Calu3 (cell line): Measurements from ENCODE around the gene IL6ST. TPM values are rescaled to one million over a fixed set of nuclear protein-coding genes. Genes with fewer than 3 reads are reported as not detected.

Experiments used
- BruUV-seq: library from RNA; stranded (reverse); fragments of 400-500 nt; replicated peaks from 2 replicates; lab custom pipeline; 2021; lab: Mats Ljungman, UMichigan
- CTCF ChIA-PET: fragments of 300-600 bp; sonication (Branson Sonifier 250); formaldehyde crosslinking; loops from one replicate; lab custom pipeline; 2022; ENCODE audit warnings: antibody characterized with exemption; lab: Charles Lee
- DNase-seq: peaks from one replicate; pipeline ENCODE4 v3.0.0; 2022
- H3K27ac Mint-ChIP-seq: one replicate; pipeline ENCODE4 v1.8.0; 2022; ENCODE audit warnings: mixed read lengths; ENCODE audit not compliant: unreplicated experiment
- H3K27me3 Mint-ChIP-seq: one replicate; pipeline ENCODE4 v1.8.0; 2022; ENCODE audit warnings: mixed read lengths; ENCODE audit not compliant: unreplicated experiment
- H3K36me3 Mint-ChIP-seq: one replicate; pipeline ENCODE4 v1.8.0; 2022; ENCODE audit warnings: mild to moderate bottlenecking, moderate library complexity, mixed read lengths; ENCODE audit not compliant: insufficient read depth, unreplicated experiment
- H3K4me1 Mint-ChIP-seq: one replicate; pipeline ENCODE4 v1.8.0; 2022; ENCODE audit warnings: mild to moderate bottlenecking, low read depth, mixed read lengths; ENCODE audit not compliant: unreplicated experiment
- H3K4me3 Mint-ChIP-seq: one replicate; pipeline ENCODE4 v1.8.0; 2022; ENCODE audit warnings: mild to moderate bottlenecking, low read depth, moderate library complexity, mixed read lengths; ENCODE audit not compliant: unreplicated experiment
- H3K9me3 Mint-ChIP-seq: one replicate; pipeline ENCODE4 v1.8.0; 2022; ENCODE audit warnings: low read depth, mixed read lengths; ENCODE audit not compliant: unreplicated experiment
- intact Hi-C: fragments of 100-400 bp; cut with micrococcal nuclease; formaldehyde crosslinking; loops from one replicate; pipeline ENCODE4 v1.10.0; 2022; ENCODE audit not compliant: unreplicated experiment
- total RNA-seq: library from RNA; stranded (reverse); gene quantifications from 2 replicates; pipeline ENCODE4 v1.2.3, GENCODE V29; 2022
- TF ChIP-seq, protein P1 (sequence below): fragments of 200-600 bp; IDR thresholded peaks from one replicate; pipeline ENCODE4 v1.8.0; 2022; ENCODE audit warnings: antibody characterized with exemption; ENCODE audit not compliant: unreplicated experiment

The IL6ST gene
- total RNA-seq, 1 experiment from 2014 or later: 100 TPM

DNA sequence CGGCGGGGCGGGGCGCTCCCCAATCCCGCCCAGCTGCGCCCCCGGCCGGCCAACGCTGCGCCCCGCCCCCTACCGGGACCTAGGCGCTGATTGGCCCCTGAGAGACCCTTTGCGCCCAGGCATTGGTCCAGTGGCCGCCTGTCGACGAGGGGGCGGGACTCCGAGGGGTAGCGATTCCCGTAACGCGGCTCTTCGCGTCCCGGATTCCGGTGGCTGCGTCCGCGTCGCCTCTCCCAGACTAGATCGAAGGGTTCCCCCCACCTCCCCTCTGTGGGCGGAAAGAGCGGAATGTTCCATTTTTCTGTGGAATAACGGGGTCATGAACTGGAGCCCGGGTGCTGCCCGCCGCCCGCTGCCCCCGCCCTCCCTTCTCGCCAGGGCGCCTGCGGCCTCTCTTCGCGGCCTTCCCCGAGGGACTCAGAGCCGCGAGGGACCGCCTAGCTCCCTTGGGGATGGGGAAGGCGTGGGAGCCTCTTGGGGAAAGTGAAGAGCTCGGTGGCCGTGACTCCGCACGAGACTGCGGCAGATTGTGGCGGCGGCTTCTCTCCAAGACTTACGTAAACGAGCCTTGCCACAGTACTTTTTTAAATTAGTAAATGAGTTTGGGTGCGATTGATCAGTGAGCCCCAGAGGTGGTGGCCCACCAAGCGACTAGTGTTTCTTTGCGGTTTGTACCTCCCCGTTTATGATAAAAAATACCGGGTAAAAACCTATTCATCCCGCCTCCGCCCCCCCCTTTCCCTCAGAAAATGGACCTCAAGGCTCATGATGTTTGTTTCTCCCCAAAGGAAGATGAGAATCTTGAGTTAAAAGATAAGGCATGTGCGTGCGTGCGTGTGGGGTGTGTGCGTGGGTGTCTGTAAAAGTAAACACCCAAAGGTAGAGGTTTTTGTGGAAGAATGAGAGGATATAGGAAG lies 493 bp upstream of the IL6ST start:
- TSS peak; percentile 62 for BruUV-seq
- TF ChIP-seq, protein P1, sequence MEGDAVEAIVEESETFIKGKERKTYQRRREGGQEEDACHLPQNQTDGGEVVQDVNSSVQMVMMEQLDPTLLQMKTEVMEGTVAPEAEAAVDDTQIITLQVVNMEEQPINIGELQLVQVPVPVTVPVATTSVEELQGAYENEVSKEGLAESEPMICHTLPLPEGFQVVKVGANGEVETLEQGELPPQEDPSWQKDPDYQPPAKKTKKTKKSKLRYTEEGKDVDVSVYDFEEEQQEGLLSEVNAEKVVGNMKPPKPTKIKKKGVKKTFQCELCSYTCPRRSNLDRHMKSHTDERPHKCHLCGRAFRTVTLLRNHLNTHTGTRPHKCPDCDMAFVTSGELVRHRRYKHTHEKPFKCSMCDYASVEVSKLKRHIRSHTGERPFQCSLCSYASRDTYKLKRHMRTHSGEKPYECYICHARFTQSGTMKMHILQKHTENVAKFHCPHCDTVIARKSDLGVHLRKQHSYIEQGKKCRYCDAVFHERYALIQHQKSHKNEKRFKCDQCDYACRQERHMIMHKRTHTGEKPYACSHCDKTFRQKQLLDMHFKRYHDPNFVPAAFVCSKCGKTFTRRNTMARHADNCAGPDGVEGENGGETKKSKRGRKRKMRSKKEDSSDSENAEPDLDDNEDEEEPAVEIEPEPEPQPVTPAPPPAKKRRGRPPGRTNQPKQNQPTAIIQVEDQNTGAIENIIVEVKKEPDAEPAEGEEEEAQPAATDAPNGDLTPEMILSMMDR: no peak
- peak; percentile 98 for DNase-seq
- intact Hi-C loops: loop anchor here (5.0 kb wide), 1 partner anchor 62 kb away; no protein-coding TSS in a partner anchor
- peak overlapping the region; percentile 93 for H3K4me3 Mint-ChIP-seq
- peaks cover 25% of the 10 kb centered on the region for H3K36me3 Mint-ChIP-seq
- H3K27me3 Mint-ChIP-seq: no peaks in the 10 kb centered on the region
- H3K9me3 Mint-ChIP-seq: peaks cover 3% of the 10 kb centered on the region
- CTCF ChIA-PET: interaction anchor here (0.8 to 1.3 kb wide), 2 partner anchors 10 to 275 kb away, joined by 3 to 4 read pairs; no protein-coding TSS in a partner anchor
- H3K4me1 Mint-ChIP-seq: peaks cover 37% of the 10 kb centered on the region
- peak overlapping the region; percentile 95 for H3K27ac Mint-ChIP-seq

DNA sequence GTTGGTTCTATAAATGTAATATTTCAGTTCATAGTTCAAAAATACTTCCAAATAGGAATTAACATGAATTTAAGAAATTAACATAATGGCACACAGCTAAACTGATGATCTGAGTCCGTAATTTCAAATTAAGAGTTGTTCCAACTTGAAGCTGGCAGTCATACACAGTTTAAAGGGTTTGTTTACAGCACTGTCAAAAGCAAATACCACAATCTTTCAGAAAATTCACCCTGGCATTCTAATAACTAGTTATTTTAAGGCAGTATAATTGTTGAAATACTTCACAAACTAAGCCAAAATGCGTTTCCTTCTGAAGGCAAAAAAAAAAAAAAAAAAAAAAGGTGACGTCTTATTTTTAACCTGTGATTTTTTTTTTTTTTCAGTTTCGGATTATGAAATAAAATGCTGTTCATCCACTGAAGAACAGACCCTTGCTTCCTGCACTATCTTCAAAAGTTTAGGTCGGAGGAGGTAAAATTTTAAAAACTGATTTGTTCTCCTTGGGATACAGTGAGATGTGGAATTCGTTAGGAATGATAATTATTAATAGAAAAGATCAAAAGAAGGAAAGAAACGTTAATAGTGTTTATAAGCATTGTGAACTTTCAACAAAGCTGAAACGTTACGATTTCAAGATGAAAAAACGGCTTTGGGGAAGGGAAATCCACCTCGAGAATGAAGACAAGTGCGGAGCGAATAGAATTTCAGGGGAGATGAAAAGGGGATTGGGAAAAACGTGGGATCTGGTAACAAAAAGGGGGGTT lies 850 bp downstream of the IL6ST start:
- Mint-ChIP-seq H3K36me3 (peaks cover 25% of the 10 kb centered on the region), H3K9me3 (peaks cover 3% of the 10 kb centered on the region), H3K27me3 (no peaks in the 10 kb centered on the region), H3K27ac (peak overlapping the region; percentile 95), H3K4me1 (peaks cover 49% of the 10 kb centered on the region), H3K4me3 (peak overlapping the region; percentile 93)
- TF ChIP-seq, protein P1: no peak
- CTCF ChIA-PET: interaction anchor here (0.6 to 1.3 kb wide), 2 partner anchors 78 to 277 kb away, joined by 3 read pairs; no protein-coding TSS in a partner anchor
- intact Hi-C loops: loop anchor here (5.0 kb wide), 1 partner anchor 63 kb away; no protein-coding TSS in a partner anchor
- no peak for DNase-seq
- no TSS peak for BruUV-seq

DNA sequence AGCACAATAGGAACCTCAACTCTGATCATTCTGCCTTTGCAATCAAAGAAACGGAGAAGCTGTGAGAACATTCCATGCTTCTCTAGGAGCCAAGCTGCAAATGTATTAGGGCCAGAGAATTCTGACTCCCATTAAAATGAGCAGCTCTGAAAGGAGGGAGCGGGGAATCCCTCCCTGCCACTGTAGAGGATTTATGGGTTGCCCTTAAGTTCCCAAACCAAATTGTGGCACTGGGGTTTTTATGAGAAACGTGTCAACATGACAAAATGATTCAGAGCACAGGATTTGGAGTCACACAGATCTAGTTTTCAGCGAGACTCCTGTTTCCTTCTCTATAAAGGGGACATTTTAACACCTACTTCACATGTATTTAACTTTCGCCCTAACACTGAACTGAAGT lies 1.8 kb downstream of the IL6ST start:
- peaks cover 45% of the 10 kb centered on the region for H3K4me1 Mint-ChIP-seq
- intact Hi-C loops: loop anchor here (5.0 kb wide), 1 partner anchor 64 kb away; no protein-coding TSS in a partner anchor
- H3K27ac Mint-ChIP-seq: peak overlapping the region; percentile 18

More for the DNA sequence above, 1.8 kb downstream of the IL6ST start:
- no peaks in the 10 kb centered on the region for H3K27me3 Mint-ChIP-seq
- peak overlapping the region; percentile 93 for H3K4me3 Mint-ChIP-seq
- H3K36me3 Mint-ChIP-seq: peaks cover 25% of the 10 kb centered on the region
- no TSS peak for BruUV-seq
- TF ChIP-seq, protein P1: no peak
- no peak for DNase-seq
- peaks cover 3% of the 10 kb centered on the region for H3K9me3 Mint-ChIP-seq
- CTCF ChIA-PET: no interaction called here
